ENCODE results near the gene ZBTB42.

DNA sequence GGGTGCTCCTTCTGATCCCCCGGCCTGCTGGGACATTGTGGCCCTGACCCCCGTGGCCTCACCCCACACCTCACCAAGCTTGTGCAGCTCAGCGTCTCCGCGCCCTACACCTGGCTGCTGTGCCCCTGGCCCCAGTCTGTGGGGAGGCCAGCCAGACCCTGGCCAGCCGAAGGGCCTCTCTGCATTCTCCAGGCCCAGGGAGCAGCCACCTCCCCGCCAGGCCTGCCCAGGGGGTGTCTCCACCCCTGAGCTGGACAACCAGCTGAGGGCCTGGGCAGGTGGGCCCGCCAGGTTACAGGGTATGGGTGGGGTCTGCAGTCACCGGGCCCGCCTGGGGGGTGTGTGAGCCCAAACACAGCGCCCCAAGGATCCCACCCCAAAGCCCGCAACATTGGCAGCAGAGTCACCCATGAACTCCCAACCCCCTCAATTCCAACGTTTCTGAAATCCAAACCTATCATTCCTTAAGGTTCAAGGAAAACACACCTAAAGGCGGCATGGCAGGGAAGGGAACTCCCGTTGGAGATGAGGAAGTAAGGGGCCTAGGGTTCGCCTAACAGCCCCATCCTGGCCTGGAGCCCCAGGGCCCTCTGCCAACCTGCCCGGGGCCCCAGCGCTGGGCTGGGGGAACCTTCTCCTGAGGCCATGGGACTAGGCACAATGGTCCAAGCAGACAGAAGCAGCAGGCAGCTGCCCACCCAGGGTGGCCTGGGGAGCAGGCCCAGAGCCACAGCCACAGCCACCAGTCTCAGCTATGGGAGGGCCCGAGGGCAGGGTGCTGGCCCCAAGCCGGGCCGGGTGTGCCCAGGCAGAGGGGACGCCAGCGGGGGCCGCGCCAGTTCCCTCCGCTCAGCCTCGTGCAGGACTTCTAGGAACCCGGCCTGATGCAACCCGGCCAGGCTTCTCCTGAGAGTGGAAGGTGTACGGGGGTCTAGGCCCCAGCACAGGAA lies 13.9 kb upstream of the ZBTB42 start:
- no peak for TF ChIP-seq GTF2I (CRISPR knock-in tag; conservative IDR thresholded peaks at IDR 0.05)
- TF ChIP-seq, protein P1, sequence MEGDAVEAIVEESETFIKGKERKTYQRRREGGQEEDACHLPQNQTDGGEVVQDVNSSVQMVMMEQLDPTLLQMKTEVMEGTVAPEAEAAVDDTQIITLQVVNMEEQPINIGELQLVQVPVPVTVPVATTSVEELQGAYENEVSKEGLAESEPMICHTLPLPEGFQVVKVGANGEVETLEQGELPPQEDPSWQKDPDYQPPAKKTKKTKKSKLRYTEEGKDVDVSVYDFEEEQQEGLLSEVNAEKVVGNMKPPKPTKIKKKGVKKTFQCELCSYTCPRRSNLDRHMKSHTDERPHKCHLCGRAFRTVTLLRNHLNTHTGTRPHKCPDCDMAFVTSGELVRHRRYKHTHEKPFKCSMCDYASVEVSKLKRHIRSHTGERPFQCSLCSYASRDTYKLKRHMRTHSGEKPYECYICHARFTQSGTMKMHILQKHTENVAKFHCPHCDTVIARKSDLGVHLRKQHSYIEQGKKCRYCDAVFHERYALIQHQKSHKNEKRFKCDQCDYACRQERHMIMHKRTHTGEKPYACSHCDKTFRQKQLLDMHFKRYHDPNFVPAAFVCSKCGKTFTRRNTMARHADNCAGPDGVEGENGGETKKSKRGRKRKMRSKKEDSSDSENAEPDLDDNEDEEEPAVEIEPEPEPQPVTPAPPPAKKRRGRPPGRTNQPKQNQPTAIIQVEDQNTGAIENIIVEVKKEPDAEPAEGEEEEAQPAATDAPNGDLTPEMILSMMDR (IDR thresholded peaks at IDR 0.05): no peak
- TF ChIP-seq TEAD4 (CRISPR knock-in tag; IDR thresholded peaks at IDR 0.05): no peak
- TF ChIP-seq ZNF423 (CRISPR knock-in tag; IDR thresholded peaks at IDR 0.05): no peak
- no peak for TF ChIP-seq CREB1 (CRISPR knock-in tag; IDR thresholded peaks at IDR 0.05)
- TF ChIP-seq NR2C2 (CRISPR knock-in tag; IDR thresholded peaks at IDR 0.05): no peak
- TF ChIP-seq SP1 (CRISPR knock-in tag; conservative IDR thresholded peaks at IDR 0.05): no peak
- no peak for TF ChIP-seq JUN (CRISPR knock-in tag; IDR thresholded peaks at IDR 0.05)
- TF ChIP-seq MYBL2 (CRISPR knock-in tag; IDR thresholded peaks at IDR 0.05): no peak

Data from WTC11 (cell line).